PC-3 (cell line): Measurements from ENCODE around the gene SMG7. TPM values are rescaled to one million over a fixed set of nuclear protein-coding genes. Genes with fewer than 3 reads are reported as not detected.

Experiments
- ATAC-seq: fragments of 200-7000 bp; cut with Tn5 transposase; 2 replicates; pipeline ENCODE4 v1.9.1; 2020; ENCODE audit warnings: mild to moderate bottlenecking, moderate library complexity
- BruUV-seq: library from RNA; stranded (reverse); fragments of 400-500 nt; replicated peaks from 2 replicates; lab custom pipeline; 2021; lab: Mats Ljungman, UMichigan
- CTCF ChIA-PET: fragments of 300-600 bp; sonication (Branson Sonifier 250); formaldehyde crosslinking; loops from one replicate; lab custom pipeline; 2022; ENCODE audit warnings: antibody characterized with exemption; lab: Charles Lee
- POLR2A ChIA-PET: fragments of 300-600 bp; sonication (Branson Sonifier 250); formaldehyde crosslinking; loops from one replicate; lab custom pipeline; 2022; ENCODE audit warnings: antibody characterized with exemption; ENCODE audit not compliant: unreplicated experiment; lab: Charles Lee
- DNase-seq: peaks from one replicate; pipeline ENCODE4 v3.0.0-alpha.2; 2015
- H2AFZ ChIP-seq: fragments of 300-600 bp; sonication (generic); 2 replicates; pipeline ENCODE4 v1.6.0; 2016; ENCODE audit warnings: antibody characterized with exemption, low read length
- H3F3A ChIP-seq: fragments of 300-600 bp; sonication (generic); one replicate; pipeline ENCODE4 v1.6.0; 2017; ENCODE audit warnings: antibody characterized with exemption, low read length, control low read depth, mild to moderate bottlenecking; ENCODE audit not compliant: unreplicated experiment
- H3K27ac ChIP-seq: fragments of 300-600 bp; sonication (generic); 2 replicates; pipeline ENCODE4 v1.5.1; 2016; ENCODE audit warnings: mild to moderate bottlenecking, low read length
- H3K27me3 ChIP-seq: fragments of 300-600 bp; sonication (generic); 2 replicates; pipeline ENCODE4 v1.6.1; 2016; ENCODE audit warnings: low read length, mixed read lengths
- H3K36me3 ChIP-seq: fragments of 300-600 bp; sonication (generic); 2 replicates; pipeline ENCODE4 v1.6.1; 2016; ENCODE audit warnings: low read depth, mixed run types, low read length, mixed read lengths
- H3K4me1 ChIP-seq: fragments of 300-600 bp; sonication (generic); 2 replicates; pipeline ENCODE4 v1.5.1; 2016; ENCODE audit warnings: low read length; ENCODE audit not compliant: insufficient read depth
- H3K4me2 ChIP-seq: fragments of 300-600 bp; sonication (generic); 2 replicates; pipeline ENCODE4 v1.6.0; 2016; ENCODE audit warnings: low read length
- H3K4me3 ChIP-seq: fragments of 300-600 bp; sonication (generic); 2 replicates; pipeline ENCODE4 v1.5.1; 2016; ENCODE audit warnings: mild to moderate bottlenecking, low read length, mixed read lengths
- H3K79me2 ChIP-seq: fragments of 300-600 bp; sonication (generic); 2 replicates; pipeline ENCODE4 v1.6.1; 2017; ENCODE audit warnings: low read length, mixed read lengths
- H3K9ac ChIP-seq: fragments of 300-600 bp; sonication (generic); 2 replicates; pipeline ENCODE4 v1.6.0; 2016; ENCODE audit warnings: mild to moderate bottlenecking, low read length
- H3K9me2 ChIP-seq: fragments of 300-600 bp; sonication (generic); replicated peaks from 2 replicates; pipeline ENCODE4 v1.6.1; 2016; ENCODE audit warnings: mixed run types, low read length, mixed read lengths
- H3K9me3 ChIP-seq: fragments of 300-600 bp; sonication (generic); 2 replicates; pipeline ENCODE4 v1.6.1; 2016; ENCODE audit warnings: low read length, mixed read lengths
- H4K20me1 ChIP-seq: fragments of 300-600 bp; sonication (generic); 2 replicates; pipeline ENCODE4 v1.6.1; 2016; ENCODE audit warnings: low read length, mixed read lengths
- EZH2 ChIP-seq: fragments of 300-600 bp; sonication (generic); IDR thresholded peaks from one replicate; pipeline ENCODE4 v1.6.1; 2017; ENCODE audit warnings: antibody characterized with exemption, mild to moderate bottlenecking, low read length; ENCODE audit not compliant: unreplicated experiment
- EZH2phosphoT487 ChIP-seq: fragments of 300-600 bp; sonication (generic); IDR thresholded peaks from 2 replicates; pipeline ENCODE4 v1.6.1; 2018; ENCODE audit warnings: mild to moderate bottlenecking, antibody characterized with exemption, low read length, borderline replicate concordance
- intact Hi-C: fragments of 100-400 bp; cut with micrococcal nuclease; formaldehyde crosslinking; loops from 2 replicates; pipeline ENCODE4 v1.9.0; 2023
- total RNA-seq: library from RNA; depleted of rRNA; stranded (reverse); fragments of >200 nt; gene quantifications from 2 replicates; pipeline ENCODE4 v1.2.3, GENCODE V29; 2014
- TF ChIP-seq, protein P1 (sequence below): fragments of 300-600 bp; sonication (generic); conservative IDR thresholded peaks from 2 replicates; pipeline ENCODE4 v1.5.1; 2017; ENCODE audit warnings: antibody characterized with exemption, low read depth, mild to moderate bottlenecking, low read length

The SMG7 gene
- total RNA-seq, 1 experiment from 2014 or later: 25.5 TPM

DNA sequence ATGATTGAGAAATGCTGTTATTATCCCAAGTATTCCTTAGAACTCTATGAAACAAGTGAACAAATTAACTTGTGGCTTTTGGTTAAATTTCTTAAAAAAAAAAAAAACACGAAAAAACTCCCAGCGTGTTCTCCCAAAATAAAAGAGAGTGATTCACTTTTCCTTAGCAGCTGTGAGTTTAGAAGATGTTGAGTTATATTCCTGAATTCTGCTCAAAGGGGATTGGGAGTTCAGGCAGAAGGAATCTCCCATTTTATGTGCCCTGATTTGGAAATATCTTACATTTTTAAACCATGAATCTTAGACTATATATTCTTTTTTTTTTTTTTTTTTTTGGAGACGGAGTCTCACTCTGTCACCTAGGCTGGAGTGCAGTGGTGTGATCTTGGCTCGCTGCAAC, 34.3 kb downstream of the SMG7 start:
- no peak overlapping the region for H3K4me2 ChIP-seq
- DNase-seq (no peak), ATAC-seq (no peak)
- no peak overlapping the region for H3K9ac ChIP-seq
- TF ChIP-seq EZH2 (no peak), EZH2phosphoT487 (no peak)
- TF ChIP-seq, protein P1, sequence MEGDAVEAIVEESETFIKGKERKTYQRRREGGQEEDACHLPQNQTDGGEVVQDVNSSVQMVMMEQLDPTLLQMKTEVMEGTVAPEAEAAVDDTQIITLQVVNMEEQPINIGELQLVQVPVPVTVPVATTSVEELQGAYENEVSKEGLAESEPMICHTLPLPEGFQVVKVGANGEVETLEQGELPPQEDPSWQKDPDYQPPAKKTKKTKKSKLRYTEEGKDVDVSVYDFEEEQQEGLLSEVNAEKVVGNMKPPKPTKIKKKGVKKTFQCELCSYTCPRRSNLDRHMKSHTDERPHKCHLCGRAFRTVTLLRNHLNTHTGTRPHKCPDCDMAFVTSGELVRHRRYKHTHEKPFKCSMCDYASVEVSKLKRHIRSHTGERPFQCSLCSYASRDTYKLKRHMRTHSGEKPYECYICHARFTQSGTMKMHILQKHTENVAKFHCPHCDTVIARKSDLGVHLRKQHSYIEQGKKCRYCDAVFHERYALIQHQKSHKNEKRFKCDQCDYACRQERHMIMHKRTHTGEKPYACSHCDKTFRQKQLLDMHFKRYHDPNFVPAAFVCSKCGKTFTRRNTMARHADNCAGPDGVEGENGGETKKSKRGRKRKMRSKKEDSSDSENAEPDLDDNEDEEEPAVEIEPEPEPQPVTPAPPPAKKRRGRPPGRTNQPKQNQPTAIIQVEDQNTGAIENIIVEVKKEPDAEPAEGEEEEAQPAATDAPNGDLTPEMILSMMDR: no peak
- H3K9me3 ChIP-seq: no peaks in the 10 kb centered on the region
- H3K36me3 ChIP-seq: no peaks in the 10 kb centered on the region
- BruUV-seq: no TSS peak
- intact Hi-C loops: no loop called here
- H2AFZ ChIP-seq: no peak overlapping the region
- ChIA-PET CTCF (no interaction called here), POLR2A (no interaction called here)
- no peak overlapping the region for H3K27ac ChIP-seq
- no peaks in the 10 kb centered on the region for H4K20me1 ChIP-seq
- no peak overlapping the region for H3K4me3 ChIP-seq
- H3F3A ChIP-seq: no peaks in the 10 kb centered on the region
- H3K79me2 ChIP-seq: peaks cover 94% of the 10 kb centered on the region
- H3K9me2 ChIP-seq: no peaks in the 10 kb centered on the region
- H3K27me3 ChIP-seq: no peaks in the 10 kb centered on the region
- no peaks in the 10 kb centered on the region for H3K4me1 ChIP-seq

DNA sequence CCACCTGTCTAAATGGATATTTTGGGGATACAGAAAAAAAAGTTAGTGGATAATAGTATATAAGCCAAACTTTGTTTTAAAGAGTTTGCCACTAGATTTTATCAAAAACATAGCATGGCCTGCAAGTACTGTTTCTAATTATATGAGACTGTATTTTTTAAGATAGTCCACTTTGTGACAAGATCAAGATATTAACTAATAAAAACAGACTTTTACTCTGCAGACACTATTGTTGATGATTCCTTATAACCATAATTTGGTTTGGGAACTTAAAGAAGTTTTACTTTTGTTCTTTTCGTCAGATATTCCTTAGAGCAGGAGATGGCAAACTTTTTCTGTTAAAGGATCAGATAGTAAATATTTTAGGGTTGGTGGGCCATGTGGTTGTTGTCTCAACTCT, 36.4 kb downstream of the SMG7 start:
- Histone ChIP-seq H3K9me3 (no peaks in the 10 kb centered on the region), H3K36me3 (no peaks in the 10 kb centered on the region), H3K79me2 (peaks cover 81% of the 10 kb centered on the region), H3K27ac (no peak overlapping the region), H3K4me3 (no peak overlapping the region), H3K4me2 (no peak overlapping the region), H3K9ac (no peak overlapping the region), H3F3A (no peaks in the 10 kb centered on the region), H3K9me2 (no peaks in the 10 kb centered on the region), H3K4me1 (no peaks in the 10 kb centered on the region), H3K27me3 (no peaks in the 10 kb centered on the region), H2AFZ (no peak overlapping the region), H4K20me1 (no peaks in the 10 kb centered on the region)
- BruUV-seq: no TSS peak
- ChIA-PET CTCF (no interaction called here), POLR2A (interaction anchor here (0.6 kb wide), 1 partner anchor 118 kb away, joined by 3 read pairs; no protein-coding TSS in a partner anchor)
- no peak for ATAC-seq
- intact Hi-C loops: no loop called here
- TF ChIP-seq EZH2phosphoT487: no peak
- TF ChIP-seq, protein P1: no peak
- no peak for TF ChIP-seq EZH2
- DNase-seq: no peak

DNA sequence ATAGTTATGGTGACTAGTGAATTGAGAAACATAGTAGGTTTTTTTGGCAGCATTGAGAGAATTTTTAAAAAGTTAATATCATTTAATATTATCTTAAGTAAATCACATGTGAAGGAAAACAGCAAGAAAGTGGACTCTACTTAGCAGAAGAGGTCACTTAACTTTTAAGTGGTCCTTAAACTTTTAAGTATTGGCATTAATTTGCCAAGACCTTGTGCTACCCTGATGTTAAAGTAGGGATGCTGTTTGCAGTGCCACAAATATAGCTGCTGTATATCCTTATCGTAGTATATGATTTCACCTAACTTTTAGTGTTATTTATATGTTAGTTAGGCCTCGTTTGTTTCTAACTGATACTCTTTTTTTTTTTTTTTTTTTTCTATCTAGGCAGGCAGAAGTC, 40.2 kb downstream of the SMG7 start:
- peaks cover 63% of the 10 kb centered on the region for H3K79me2 ChIP-seq
- CTCF ChIA-PET: no interaction called here

More for the DNA sequence above, 40.2 kb downstream of the SMG7 start:
- H3K4me3 ChIP-seq: no peak overlapping the region
- no peak overlapping the region for H3K4me2 ChIP-seq
- no peak overlapping the region for H3K9ac ChIP-seq
- H3K9me3 ChIP-seq: no peaks in the 10 kb centered on the region
- H3K27me3 ChIP-seq: no peaks in the 10 kb centered on the region
- H4K20me1 ChIP-seq: peaks cover 5% of the 10 kb centered on the region; the same call in 1 of the 2 replicates
- H3F3A ChIP-seq: peaks cover 5% of the 10 kb centered on the region
- H3K4me1 ChIP-seq: peaks cover 29% of the 10 kb centered on the region
- DNase-seq (no peak), ATAC-seq (no peak)
- H3K36me3 ChIP-seq: peaks cover 10% of the 10 kb centered on the region; the same call in 1 of the 2 replicates
- intact Hi-C loops: no loop called here
- POLR2A ChIA-PET: no interaction called here
- no peaks in the 10 kb centered on the region for H3K9me2 ChIP-seq
- no peak overlapping the region for H3K27ac ChIP-seq
- no TSS peak for BruUV-seq
- H2AFZ ChIP-seq: no peak overlapping the region
- no peak for TF ChIP-seq EZH2phosphoT487
- TF ChIP-seq, protein P1: no peak
- TF ChIP-seq EZH2: no peak
